Measurements from ENCODE around the gene CNOT6L. TPM values are rescaled to one million over a fixed set of nuclear protein-coding genes. Genes with fewer than 3 reads are reported as not detected.

CNOT6L gene
- total RNA-seq = 11.8 and 12.5 TPM in 2 replicates

GRCh38 chr4:77818602-77819403 lies at the start of gene CNOT6L:
Gene CNOT6L (minus strand): TSS chr4:77819368. CDS start chr4:77819308, 60 bp downstream.

DNA sequence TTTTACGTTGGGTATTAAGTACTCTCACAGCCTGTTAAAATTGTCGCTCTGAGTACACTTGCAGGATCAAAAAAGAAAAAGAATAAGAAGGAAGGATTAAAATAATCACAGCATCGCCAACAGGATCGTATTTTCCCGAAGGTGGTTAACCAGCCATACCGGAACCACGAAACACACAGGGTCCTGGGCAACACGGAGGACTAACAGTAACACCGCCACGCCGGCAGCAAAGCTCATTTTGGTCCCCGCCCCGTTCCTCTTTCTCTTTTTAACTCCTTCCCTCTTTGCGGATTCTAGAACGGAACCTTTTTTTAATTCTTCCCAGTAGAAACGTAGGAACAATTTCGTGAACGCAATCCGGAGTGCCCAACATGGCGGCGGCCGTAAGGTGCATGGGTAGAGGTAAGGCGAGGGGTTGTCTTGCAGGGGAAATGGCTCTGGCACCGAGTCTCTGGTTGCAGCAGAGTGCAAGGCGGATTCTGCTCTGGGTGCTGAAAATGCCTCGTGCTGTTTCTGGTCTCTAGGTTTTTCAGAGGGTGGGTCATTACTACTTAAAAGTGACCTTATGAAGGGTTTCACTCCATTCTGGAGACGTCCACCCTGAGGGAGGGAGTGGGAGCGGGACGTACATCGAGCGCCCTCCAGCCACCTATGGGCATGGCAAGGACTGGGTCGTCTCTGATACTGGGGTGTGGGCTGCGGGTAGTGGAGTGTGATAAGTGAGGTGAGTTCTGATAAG lies 43.5 kb upstream of the CNOT6L start, which contains the start of gene MRPL1:
MRPL1 (plus strand) TSS at position 353 of the 739 bp plus-strand sequence; CDS start at position 372, 19 bp downstream.

Other genes starting within 250 kb of the CNOT6L start
- gene CXCL13, start 213.5 kb downstream of the CNOT6L start, total RNA-seq = 0.14 and 0.28 TPM in 2 replicates
- gene MRPL1, start 43.5 kb upstream of the CNOT6L start, total RNA-seq = 33.9 and 41.9 TPM in 2 replicates
- gene FRAS1, start 238.0 kb upstream of the CNOT6L start, total RNA-seq = 4.5 and 8.8 TPM in 2 replicates

Measured in airway epithelial cell (primary cell).